HFF-Myc (cell line): Measurements from ENCODE around the gene GP1BB.

Experiments used
- DNase-seq: peaks from one replicate; pipeline ENCODE4 v3.0.0-alpha.2; 2011; ENCODE audit warnings: low read depth; ENCODE audit errors: extremely low read depth
- H3K4me3 ChIP-seq: replicated peaks from 2 replicates; pipeline ENCODE4 v1.5.1; 2011; ENCODE audit warnings: low read depth, mild to moderate bottlenecking, control low read depth, low read length
- CTCF ChIP-seq: IDR thresholded peaks from 2 replicates; pipeline ENCODE4 v1.5.1; 2012; ENCODE audit warnings: mild to moderate bottlenecking, low read depth, low read length, control low read depth; ENCODE audit errors: missing control alignments

The GP1BB gene

GRCh38 chr22:19769393-19769715 lies 46.0 kb downstream of the GP1BB start:
- no peak overlapping the region for H3K4me3 ChIP-seq
- TF ChIP-seq CTCF: no peak
- DNase-seq: no peak

- no peak overlapping the region for H3K4me3 ChIP-seq
- TF ChIP-seq CTCF: no peak
- no peak for DNase-seq
These were observed 47.2 kb downstream of the GP1BB start for GRCh38 chr22:19770349-19771220.

GRCh38 chr22:19772422-19772672 lies 49.0 kb downstream of the GP1BB start:
- TF ChIP-seq CTCF: no peak
- no peak overlapping the region for H3K4me3 ChIP-seq
- DNase-seq: no peak

- no peak overlapping the region for H3K4me3 ChIP-seq
- no peak for DNase-seq
These were observed 49.5 kb downstream of the GP1BB start for GRCh38 chr22:19772673-19773469.

GRCh38 chr22:19773470-19774040 lies 50.2 kb downstream of the GP1BB start:
- no peak for DNase-seq
- no peak overlapping the region for H3K4me3 ChIP-seq
- no peak for TF ChIP-seq CTCF

More at GRCh38 chr22:19772673-19773469, 49.5 kb downstream of the GP1BB start:
- TF ChIP-seq CTCF: no peak
